Brain microvascular endothelial cell (primary cell): ENCODE data around the gene HSD3B7.

ENCODE experiments used
- DNase-seq: peaks from one replicate; pipeline ENCODE4 v3.0.0-alpha.2; 2020
- H3K27ac ChIP-seq: fragments of 250-450 bp; sonication (Bioruptor Pico); 2 replicates; pipeline ENCODE4 v1.5.1; 2020; ENCODE audit warnings: mild to moderate bottlenecking, moderate library complexity
- H3K27me3 ChIP-seq: fragments of 250-450 bp; sonication (Bioruptor Pico); replicated peaks from 2 replicates; pipeline ENCODE4 v1.5.1; 2020; ENCODE audit warnings: mild to moderate bottlenecking
- H3K36me3 ChIP-seq: fragments of 250-450 bp; sonication (Bioruptor Pico); replicated peaks from 2 replicates; pipeline ENCODE4 v1.5.1; 2020; ENCODE audit warnings: mild to moderate bottlenecking
- H3K4me3 ChIP-seq: 2 replicates; pipeline ENCODE4 v1.5.1; 2011; ENCODE audit warnings: low read depth, mild to moderate bottlenecking, control low read depth, low read length, moderate library complexity
- CTCF ChIP-seq: IDR thresholded peaks from 2 replicates; pipeline ENCODE4 v1.5.1; 2011; ENCODE audit warnings: low read depth, mild to moderate bottlenecking, moderate library complexity, low read length, control low read depth, inconsistent platforms; ENCODE audit errors: missing control alignments
- in situ Hi-C: cut with HindIII; loops from 2 replicates; pipeline ENCODE4 v1.10.0; 2017; ENCODE audit warnings: low sequenced_read_pairs, low pct_ligation_motif_present

Gene HSD3B7

DNA sequence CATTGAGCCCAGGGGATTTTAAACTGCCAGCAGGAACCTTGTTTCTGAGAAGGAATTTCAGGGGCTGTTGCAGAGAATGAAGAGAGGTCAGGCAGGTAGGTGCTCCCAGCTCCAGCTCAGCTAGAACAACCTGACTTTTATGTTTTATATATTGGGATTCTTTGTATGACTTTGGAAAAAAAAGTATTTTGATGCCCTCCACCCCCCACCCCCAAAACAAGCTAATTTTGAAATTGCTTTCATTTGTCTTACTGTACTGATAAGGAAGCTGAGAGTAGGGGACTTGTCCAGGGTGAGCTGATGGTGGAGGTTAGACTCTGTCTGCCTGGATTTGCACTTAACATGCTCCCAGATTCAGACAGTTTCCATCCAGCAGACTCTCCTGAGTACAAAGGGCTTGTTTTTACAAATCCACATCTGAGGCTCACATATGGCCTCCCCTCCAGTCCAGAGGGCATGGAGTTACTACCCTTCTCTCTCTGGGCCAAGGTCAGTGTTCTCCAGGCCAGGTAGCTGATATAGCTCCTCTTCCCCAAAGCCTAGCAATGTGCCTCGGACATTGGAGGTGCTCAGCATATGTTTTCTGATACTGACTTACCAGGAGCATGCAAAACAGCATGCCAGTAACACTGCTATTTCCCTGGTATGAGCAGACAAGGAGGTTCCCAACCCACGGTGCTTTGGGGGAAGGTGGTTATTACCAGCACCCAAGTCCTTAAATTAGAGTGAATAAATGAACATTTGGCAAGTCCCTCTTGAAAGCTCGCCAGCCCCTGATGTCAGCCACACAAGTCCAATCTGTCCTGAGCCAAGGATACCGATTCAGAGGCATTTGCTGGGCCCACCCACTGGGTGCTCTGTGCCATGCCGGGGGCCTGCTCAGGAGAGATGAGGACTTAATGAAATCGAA lies 14.1 kb downstream of the HSD3B7 start:
- DNase-seq: no peak
- Histone ChIP-seq H3K27me3 (no peaks in the 10 kb centered on the region), H3K4me3 (no peak overlapping the region), H3K36me3 (no peaks in the 10 kb centered on the region), H3K27ac (no peak overlapping the region)
- in situ Hi-C loops: no loop called here
- no peak for TF ChIP-seq CTCF

GRCh38 chr16:31000671-31001382 lies 15.8 kb downstream of the HSD3B7 start:
- in situ Hi-C loops: no loop called here
- Histone ChIP-seq H3K27me3 (no peaks in the 10 kb centered on the region), H3K27ac (no peak overlapping the region), H3K36me3 (no peaks in the 10 kb centered on the region), H3K4me3 (no peak overlapping the region)
- no peak for TF ChIP-seq CTCF
- DNase-seq: no peak

DNA sequence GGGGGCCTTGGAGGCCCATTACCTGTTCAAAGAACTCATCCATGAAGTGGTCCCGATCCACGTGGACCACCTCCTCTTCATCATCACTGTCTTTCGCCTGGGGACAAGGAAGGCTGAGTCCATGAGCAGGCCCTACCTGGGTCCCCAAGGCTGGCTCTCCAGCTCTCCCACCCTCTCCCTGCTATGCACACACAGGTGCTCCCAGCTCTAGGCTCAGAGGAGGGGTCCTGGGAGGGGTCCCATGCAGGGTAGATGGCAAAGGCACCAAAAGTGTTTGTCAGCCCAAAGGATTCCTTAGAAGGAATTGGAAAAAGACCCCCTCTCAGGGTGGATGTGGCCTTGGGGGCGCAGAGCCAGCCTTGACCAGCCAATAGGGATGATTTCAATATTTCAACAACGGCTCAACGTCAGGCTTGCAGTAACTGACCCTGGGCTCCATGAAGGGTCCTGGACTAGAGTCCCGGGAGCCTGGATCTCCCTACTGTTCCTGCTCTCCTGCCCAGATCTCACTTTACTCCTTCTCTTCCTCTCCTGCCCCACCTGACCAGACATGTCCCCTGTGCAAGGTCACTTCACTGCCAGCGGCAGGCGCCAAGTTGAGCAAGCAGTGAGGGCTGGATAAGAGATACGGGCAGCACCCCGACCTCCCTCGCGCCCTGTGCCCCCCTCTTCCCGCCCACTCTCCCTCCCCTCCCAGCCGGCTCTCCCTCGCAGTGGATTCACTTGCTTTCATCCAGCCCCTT lies 16.7 kb downstream of the HSD3B7 start:
- no peak for TF ChIP-seq CTCF
- H3K27me3 ChIP-seq: no peaks in the 10 kb centered on the region
- H3K36me3 ChIP-seq: no peaks in the 10 kb centered on the region
- in situ Hi-C loops: no loop called here
- no peak overlapping the region for H3K27ac ChIP-seq
- no peak for DNase-seq
- no peak overlapping the region for H3K4me3 ChIP-seq

GRCh38 chr16:31002250-31002700 lies 17.3 kb downstream of the HSD3B7 start:
- no peak overlapping the region for H3K27ac ChIP-seq
- no peak for TF ChIP-seq CTCF
- no peak overlapping the region for H3K4me3 ChIP-seq
- no peak for DNase-seq
- no peaks in the 10 kb centered on the region for H3K36me3 ChIP-seq
- in situ Hi-C loops: no loop called here
- H3K27me3 ChIP-seq: no peaks in the 10 kb centered on the region

GRCh38 chr16:31002862-31003341 lies 17.9 kb downstream of the HSD3B7 start:
- Histone ChIP-seq H3K36me3 (no peaks in the 10 kb centered on the region), H3K4me3 (no peak overlapping the region), H3K27me3 (no peaks in the 10 kb centered on the region), H3K27ac (no peak overlapping the region)
- in situ Hi-C loops: no loop called here
- no peak for TF ChIP-seq CTCF
- DNase-seq: no peak
